ENCODE results near the gene CAGE1. TPM values are rescaled to one million over a fixed set of nuclear protein-coding genes. Genes with fewer than 3 reads are reported as not detected.

Gene CAGE1
- 0.09 TPM in 1 of 2 replicates, not detected in the other for total RNA-seq
- polyA plus RNA-seq = 0.26 and 0.66 TPM in 2 replicates

DNA sequence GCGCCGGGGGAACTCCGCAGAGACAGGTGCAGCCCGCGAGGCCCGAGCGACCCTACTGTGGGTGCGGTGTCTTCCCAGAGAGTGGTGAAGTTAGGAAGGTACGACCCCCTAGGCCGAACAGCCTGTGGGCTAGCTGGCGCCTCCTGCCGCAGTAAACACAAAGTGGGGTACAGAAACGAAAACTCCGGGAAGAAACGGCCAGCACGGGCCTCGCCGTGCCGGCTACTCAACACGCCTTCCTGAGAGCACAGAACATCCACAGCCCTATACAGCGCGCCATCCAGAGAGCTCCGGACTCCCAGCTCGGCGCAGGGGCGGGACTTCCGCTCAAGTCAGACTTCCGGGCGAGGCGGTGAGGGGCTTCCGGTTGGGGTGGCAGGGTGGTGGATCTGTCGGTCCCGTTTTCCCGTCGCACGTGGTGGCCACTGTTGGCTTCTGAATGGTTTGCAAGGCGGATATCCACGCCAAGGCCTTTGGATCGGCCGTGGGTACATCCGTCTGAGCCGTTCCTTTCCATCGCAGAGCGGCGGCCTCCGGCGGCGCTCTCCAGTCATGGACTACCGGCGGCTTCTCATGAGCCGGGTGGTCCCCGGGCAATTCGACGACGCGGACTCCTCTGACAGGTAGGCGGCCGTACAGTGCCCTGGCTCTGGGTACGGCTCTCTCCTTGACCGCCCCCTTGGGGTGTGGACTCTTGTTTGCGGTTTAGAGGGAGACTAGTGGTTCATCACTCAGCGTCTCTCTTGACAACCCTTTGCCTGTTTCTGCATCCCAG is at the start of gene CAGE1, which contains the start of gene RIOK1:
TSS of gene CAGE1 (minus strand) at position 292 of the 775 bp plus-strand sequence. CDS start 2,569 bp downstream, outside the sequence.
TSS of gene RIOK1 (plus strand) at position 358 of the 775 bp plus-strand sequence. CDS start at position 553, 195 bp downstream.
- Histone ChIP-seq H3K4me3 (peak within 1 kb of the TSS; percentile 69), H3K27me3 (no peaks in the 10 kb centered on the region), H3K36me3 (peaks cover 5% of the 10 kb centered on the region), H3K9me3 (ENCODE audit: low read depth) (no peaks in the 10 kb centered on the region), H3K4me1 (ENCODE audit: low read depth) (peaks cover 10% of the 10 kb centered on the region), H3K27ac (peak within 1 kb of the TSS; percentile 92)
- TF ChIP-seq, protein P1, sequence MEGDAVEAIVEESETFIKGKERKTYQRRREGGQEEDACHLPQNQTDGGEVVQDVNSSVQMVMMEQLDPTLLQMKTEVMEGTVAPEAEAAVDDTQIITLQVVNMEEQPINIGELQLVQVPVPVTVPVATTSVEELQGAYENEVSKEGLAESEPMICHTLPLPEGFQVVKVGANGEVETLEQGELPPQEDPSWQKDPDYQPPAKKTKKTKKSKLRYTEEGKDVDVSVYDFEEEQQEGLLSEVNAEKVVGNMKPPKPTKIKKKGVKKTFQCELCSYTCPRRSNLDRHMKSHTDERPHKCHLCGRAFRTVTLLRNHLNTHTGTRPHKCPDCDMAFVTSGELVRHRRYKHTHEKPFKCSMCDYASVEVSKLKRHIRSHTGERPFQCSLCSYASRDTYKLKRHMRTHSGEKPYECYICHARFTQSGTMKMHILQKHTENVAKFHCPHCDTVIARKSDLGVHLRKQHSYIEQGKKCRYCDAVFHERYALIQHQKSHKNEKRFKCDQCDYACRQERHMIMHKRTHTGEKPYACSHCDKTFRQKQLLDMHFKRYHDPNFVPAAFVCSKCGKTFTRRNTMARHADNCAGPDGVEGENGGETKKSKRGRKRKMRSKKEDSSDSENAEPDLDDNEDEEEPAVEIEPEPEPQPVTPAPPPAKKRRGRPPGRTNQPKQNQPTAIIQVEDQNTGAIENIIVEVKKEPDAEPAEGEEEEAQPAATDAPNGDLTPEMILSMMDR (IDR thresholded peaks at IDR 0.05; ENCODE audit: low read depth, low read length) = peak; percentile 25
- DNase-seq (ENCODE audit: low read depth in 1 of 2, low spot score in 1 of 2) = peak; percentile 97

DNA sequence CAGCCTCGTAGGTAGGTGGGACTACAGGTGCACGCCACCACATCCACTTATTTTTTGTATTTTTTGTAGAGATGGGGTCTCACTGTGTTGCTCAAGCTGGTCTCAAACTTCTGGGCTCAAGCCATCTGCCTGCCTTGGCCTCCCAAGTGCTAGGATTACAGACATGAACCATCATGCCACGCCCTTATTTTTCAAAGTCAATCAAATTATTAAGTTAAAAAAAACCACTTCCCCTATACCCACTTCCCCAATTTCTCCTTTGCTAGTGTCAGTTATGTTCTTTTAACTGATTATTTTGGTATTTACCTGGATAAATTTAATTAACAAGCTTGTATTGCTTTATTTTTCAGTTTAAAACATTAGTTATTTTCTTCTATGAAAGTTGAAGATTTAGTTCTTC is 49.7 kb upstream of the CAGE1 start:
- TF ChIP-seq, protein P1 (IDR thresholded peaks at IDR 0.05; ENCODE audit: low read depth, low read length) = no peak
- Histone ChIP-seq H3K36me3 (no peaks in the 10 kb centered on the region), H3K4me3 (no peak overlapping the region), H3K27me3 (no peaks in the 10 kb centered on the region), H3K9me3 (ENCODE audit: low read depth) (no peaks in the 10 kb centered on the region), H3K4me1 (ENCODE audit: low read depth) (no peaks in the 10 kb centered on the region), H3K27ac (no peak overlapping the region)
- no peak for DNase-seq (ENCODE audit: low read depth in 1 of 2, low spot score in 1 of 2)

DNA sequence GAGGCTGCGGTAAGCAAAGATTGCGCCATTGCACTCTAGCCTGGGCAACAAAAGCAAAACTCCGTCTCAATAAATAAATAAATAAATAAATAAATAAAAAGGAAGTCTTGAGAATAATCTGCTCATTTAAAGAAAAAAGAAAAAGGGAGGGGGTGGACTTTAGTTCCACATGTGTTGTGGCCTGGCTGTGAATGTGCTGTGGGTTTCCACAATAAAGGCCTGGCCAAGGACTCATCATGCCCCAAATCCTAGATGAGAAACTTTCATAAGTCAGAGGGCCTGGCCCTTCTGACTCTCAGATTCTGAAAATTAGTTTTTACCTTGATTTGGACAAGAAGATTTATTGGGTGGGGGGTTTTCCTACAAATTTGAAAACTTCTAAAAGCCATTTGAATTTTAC is 48.5 kb upstream of the CAGE1 start:
- Histone ChIP-seq H3K27ac (no peak overlapping the region), H3K4me1 (ENCODE audit: low read depth) (no peaks in the 10 kb centered on the region), H3K27me3 (no peaks in the 10 kb centered on the region), H3K9me3 (ENCODE audit: low read depth) (no peaks in the 10 kb centered on the region), H3K36me3 (no peaks in the 10 kb centered on the region), H3K4me3 (no peak overlapping the region)
- DNase-seq (ENCODE audit: low read depth in 1 of 2, low spot score in 1 of 2) = no peak
- TF ChIP-seq, protein P1 (IDR thresholded peaks at IDR 0.05; ENCODE audit: low read depth, low read length) = no peak

DNA sequence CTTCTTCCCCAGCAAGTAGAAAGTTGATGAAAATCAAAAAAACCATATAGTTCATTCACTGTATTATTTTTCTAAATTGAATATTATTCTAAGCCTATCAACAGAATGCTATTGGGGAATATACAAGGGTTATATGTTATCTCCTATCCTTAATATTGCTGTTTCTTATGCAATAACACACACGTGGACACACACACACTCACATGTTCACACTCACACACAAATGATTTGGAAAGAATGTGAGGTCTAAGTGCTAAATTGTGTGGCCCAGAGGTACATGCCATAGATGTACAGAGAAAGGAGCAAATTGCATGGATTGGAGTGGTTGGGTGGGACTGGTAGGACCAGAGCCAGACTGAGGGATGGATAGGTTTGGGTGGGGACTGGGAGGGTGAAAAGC is 45.1 kb upstream of the CAGE1 start:
- no peak overlapping the region for H3K27ac ChIP-seq
- H3K27me3 ChIP-seq = no peaks in the 10 kb centered on the region
- no peaks in the 10 kb centered on the region for H3K4me1 ChIP-seq (ENCODE audit: low read depth)
- H3K36me3 ChIP-seq = no peaks in the 10 kb centered on the region
- H3K4me3 ChIP-seq = no peak overlapping the region
- H3K9me3 ChIP-seq (ENCODE audit: low read depth) = no peaks in the 10 kb centered on the region
- DNase-seq (ENCODE audit: low read depth in 1 of 2, low spot score in 1 of 2) = no peak
- TF ChIP-seq, protein P1 (IDR thresholded peaks at IDR 0.05; ENCODE audit: low read depth, low read length) = no peak

DNA sequence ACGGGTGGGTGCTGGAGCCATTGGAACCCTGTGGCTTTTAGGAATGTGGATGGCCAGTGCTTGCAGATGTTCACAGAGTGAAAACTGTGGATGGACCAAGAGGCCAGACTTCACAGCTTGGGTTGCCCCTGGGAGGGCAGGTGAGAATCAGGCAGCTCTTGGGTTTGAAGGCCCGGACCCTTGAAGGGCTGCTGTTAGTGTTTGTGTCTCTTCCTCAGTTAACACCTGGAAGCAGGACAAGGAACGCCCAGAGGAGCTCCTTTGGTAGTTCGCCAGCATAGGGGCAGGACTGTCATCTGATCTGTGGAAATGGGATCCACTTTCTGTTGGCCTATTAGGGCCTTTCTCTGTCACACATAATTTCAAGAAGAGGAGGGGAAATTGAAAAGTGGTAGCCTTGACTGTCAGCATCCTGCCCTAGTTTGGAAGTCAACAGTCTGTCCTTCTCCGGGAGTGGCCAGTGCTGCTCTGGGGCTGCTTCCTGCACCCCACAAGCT is 43.6 kb upstream of the CAGE1 start:
- no peak for DNase-seq (ENCODE audit: low read depth in 1 of 2, low spot score in 1 of 2)
- no peaks in the 10 kb centered on the region for H3K27me3 ChIP-seq
- TF ChIP-seq, protein P1 (IDR thresholded peaks at IDR 0.05; ENCODE audit: low read depth, low read length) = no peak
- peak overlapping the region; percentile 10 for H3K27ac ChIP-seq
- no peaks in the 10 kb centered on the region for H3K4me1 ChIP-seq (ENCODE audit: low read depth)
- H3K4me3 ChIP-seq = no peak overlapping the region
- no peaks in the 10 kb centered on the region for H3K9me3 ChIP-seq (ENCODE audit: low read depth)
- no peaks in the 10 kb centered on the region for H3K36me3 ChIP-seq
